Breast epithelium (tissue), 4 donors: ENCODE data around the gene SDCCAG8. TPM values are rescaled to one million over a fixed set of nuclear protein-coding genes. Genes with fewer than 3 reads are reported as not detected.

Experiments used
- DNase-seq, 2 donors: peaks; one replicate each; pipeline ENCODE4 v3.0.0-alpha.2; 2019; ENCODE audit warnings: low spot score in 2 of 2
- H3K27ac ChIP-seq, 2 donors: fragments of 200-600 bp; sonication (generic) in 1 of 2; one replicate each; pipeline ENCODE4 v1.5.1; 2016 to 2019; ENCODE audit warnings: mild to moderate bottlenecking in 1 of 2
- H3K27me3 ChIP-seq, 2 donors: fragments of 200-600 bp; sonication (generic) in 1 of 2; one replicate each; pipeline versions ENCODE4 v1.5.1 to v1.6.0; 2017 to 2019; ENCODE audit warnings: control low read depth in 1 of 2, mild to moderate bottlenecking in 1 of 2
- H3K36me3 ChIP-seq: fragments of 200-600 bp; one replicate; pipeline ENCODE4 v1.5.1; 2019
- H3K4me1 ChIP-seq, 2 donors: fragments of 200-600 bp; sonication (generic); one replicate each; pipeline ENCODE4 v1.5.1; 2016 to 2019; ENCODE audit warnings: control low read depth in 1 of 2
- H3K4me3 ChIP-seq, 3 donors: fragments of 200-600 bp; sonication (generic); 1 replicate in 2 of 3; 2 replicates in 1 of 3; pipeline ENCODE4 v1.5.1; 2016 to 2019; ENCODE audit warnings: mild to moderate bottlenecking in 3 of 3, moderate library complexity in 2 of 3
- H3K9me3 ChIP-seq, 2 donors: fragments of 200-600 bp; sonication (generic) in 1 of 2; one replicate each; pipeline ENCODE4 v1.5.1; 2016 to 2019; ENCODE audit warnings: control low read depth in 1 of 2
- CTCF ChIP-seq, 3 donors: fragments of 450-650 bp; IDR thresholded peaks; one replicate each; pipeline ENCODE4 v1.5.1; 2016 to 2017; ENCODE audit warnings: antibody characterized with exemption in 3 of 3, mild to moderate bottlenecking in 3 of 3, moderate library complexity in 3 of 3
- POLR2A ChIP-seq: fragments of 450-650 bp; IDR thresholded peaks from one replicate; pipeline ENCODE4 v1.6.1; 2016; ENCODE audit warnings: antibody characterized with exemption, mild to moderate bottlenecking, moderate library complexity
- POLR2AphosphoS5 ChIP-seq, 3 donors: sonication (generic); formaldehyde crosslinking; IDR thresholded peaks; one replicate each; pipeline ENCODE4 v1.6.1; 2017; ENCODE audit warnings: antibody characterized with exemption in 3 of 3
- intact Hi-C: fragments of 100-400 bp; cut with DNase I; formaldehyde crosslinking; loops from one replicate; pipeline ENCODE4 v1.15.1; 2023; ENCODE audit warnings: low total_unique reads
- total RNA-seq, 3 donors: library from RNA; depleted of rRNA; stranded (reverse); fragments of >200 nt; gene quantifications; one replicate each; pipeline ENCODE4 v1.1.0, GENCODE V29; 2016

The SDCCAG8 gene
- total RNA-seq, 3 donors from 2014 or later = 48.6 to 73.0 (median 62.3) TPM

GRCh38 chr1:243433737-243434370, 178.0 kb downstream of the SDCCAG8 start:
- Histone ChIP-seq H3K27ac (no peak overlapping the region), H3K27me3 (no peaks in the 10 kb centered on the region), H3K9me3 (no peaks in the 10 kb centered on the region), H3K4me3 (no peak overlapping the region), H3K36me3 (no peaks in the 10 kb centered on the region), H3K4me1 (no peaks in the 10 kb centered on the region)
- intact Hi-C loops = no loop called here
- TF ChIP-seq POLR2AphosphoS5 (IDR thresholded peaks at IDR 0.05) = no peak
- no peak for TF ChIP-seq CTCF (IDR thresholded peaks at IDR 0.05)
- no peak for TF ChIP-seq POLR2A
- no peak for DNase-seq

GRCh38 chr1:243434594-243434993, 178.8 kb downstream of the SDCCAG8 start:
- intact Hi-C loops = no loop called here
- H3K4me3 ChIP-seq = no peak overlapping the region
- no peak overlapping the region for H3K27ac ChIP-seq
- TF ChIP-seq POLR2AphosphoS5 (IDR thresholded peaks at IDR 0.05) = no peak
- no peak for TF ChIP-seq POLR2A
- no peak for TF ChIP-seq CTCF (IDR thresholded peaks at IDR 0.05)
- H3K9me3 ChIP-seq = no peaks in the 10 kb centered on the region
- DNase-seq = no peak
- no peaks in the 10 kb centered on the region for H3K36me3 ChIP-seq
- H3K27me3 ChIP-seq = no peaks in the 10 kb centered on the region
- H3K4me1 ChIP-seq = no peaks in the 10 kb centered on the region

GRCh38 chr1:243435836-243436235, 180.0 kb downstream of the SDCCAG8 start:
- DNase-seq = no peak

GRCh38 chr1:243438146-243438545, 182.3 kb downstream of the SDCCAG8 start:
- H3K4me3 ChIP-seq = no peak overlapping the region
- no peak for DNase-seq
- no peak overlapping the region for H3K27ac ChIP-seq
- no peaks in the 10 kb centered on the region for H3K9me3 ChIP-seq
- H3K27me3 ChIP-seq = no peaks in the 10 kb centered on the region
- TF ChIP-seq POLR2A (no peak), CTCF (IDR thresholded peaks at IDR 0.05) (no peak)
- intact Hi-C loops = no loop called here
- H3K4me1 ChIP-seq = no peaks in the 10 kb centered on the region
- no peaks in the 10 kb centered on the region for H3K36me3 ChIP-seq

More at GRCh38 chr1:243435836-243436235, 180.0 kb downstream of the SDCCAG8 start:
- Histone ChIP-seq H3K27me3 (no peaks in the 10 kb centered on the region), H3K9me3 (no peaks in the 10 kb centered on the region), H3K4me3 (no peak overlapping the region), H3K27ac (no peak overlapping the region), H3K36me3 (no peaks in the 10 kb centered on the region), H3K4me1 (no peaks in the 10 kb centered on the region)
- intact Hi-C loops = no loop called here
- no peak for TF ChIP-seq POLR2A
- TF ChIP-seq CTCF (IDR thresholded peaks at IDR 0.05) = no peak
- no peak for TF ChIP-seq POLR2AphosphoS5 (IDR thresholded peaks at IDR 0.05)

- no peaks in the 10 kb centered on the region for H3K9me3 ChIP-seq
- no peak overlapping the region for H3K27ac ChIP-seq
- no peak for TF ChIP-seq CTCF (IDR thresholded peaks at IDR 0.05)
- no peak for TF ChIP-seq POLR2A
- TF ChIP-seq POLR2AphosphoS5 (IDR thresholded peaks at IDR 0.05) = no peak
- no peak for DNase-seq
- no peaks in the 10 kb centered on the region for H3K4me1 ChIP-seq
- H3K4me3 ChIP-seq = no peak overlapping the region
- intact Hi-C loops = no loop called here
- no peaks in the 10 kb centered on the region for H3K36me3 ChIP-seq
- H3K27me3 ChIP-seq = no peaks in the 10 kb centered on the region
Measured at GRCh38 chr1:243438815-243439214, 183.0 kb downstream of the SDCCAG8 start.
